OCI-M2 (cell line): ENCODE measurements around the gene ST8SIA2.

Experiments
- DNase-seq: peaks from one replicate; lab custom pipeline; 2025; ENCODE audit not compliant: unreplicated experiment; lab: John Stamatoyannopoulos, UW

ST8SIA2 gene

DNA sequence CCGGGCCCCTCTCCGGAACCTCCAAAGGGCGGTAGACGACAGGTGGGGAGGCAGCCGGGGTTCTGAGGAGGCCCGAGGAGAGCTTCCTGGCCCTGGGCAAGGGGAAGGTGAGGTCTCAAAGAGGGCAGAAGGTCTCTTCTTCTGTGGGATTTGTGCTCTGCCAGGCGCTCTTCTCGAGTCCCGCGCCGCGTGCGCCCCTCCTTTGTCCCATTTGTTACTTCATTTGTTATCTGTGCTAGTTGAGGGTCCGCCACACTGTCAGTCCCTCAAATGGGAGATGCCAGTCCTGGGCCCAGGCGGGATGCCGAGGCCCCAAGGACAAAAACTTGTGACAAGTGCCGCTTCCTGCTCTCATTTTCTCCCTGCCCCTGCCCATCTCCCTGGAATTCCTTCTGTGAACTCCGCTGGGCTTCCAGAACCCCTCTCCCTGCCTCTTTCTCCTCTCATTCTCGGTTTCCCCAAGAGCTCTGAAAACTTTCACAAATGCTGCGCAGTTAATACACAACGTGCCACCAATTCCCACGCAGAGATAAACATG, 1.5 kb downstream of the ST8SIA2 start:
- DNase-seq: no peak

DNA sequence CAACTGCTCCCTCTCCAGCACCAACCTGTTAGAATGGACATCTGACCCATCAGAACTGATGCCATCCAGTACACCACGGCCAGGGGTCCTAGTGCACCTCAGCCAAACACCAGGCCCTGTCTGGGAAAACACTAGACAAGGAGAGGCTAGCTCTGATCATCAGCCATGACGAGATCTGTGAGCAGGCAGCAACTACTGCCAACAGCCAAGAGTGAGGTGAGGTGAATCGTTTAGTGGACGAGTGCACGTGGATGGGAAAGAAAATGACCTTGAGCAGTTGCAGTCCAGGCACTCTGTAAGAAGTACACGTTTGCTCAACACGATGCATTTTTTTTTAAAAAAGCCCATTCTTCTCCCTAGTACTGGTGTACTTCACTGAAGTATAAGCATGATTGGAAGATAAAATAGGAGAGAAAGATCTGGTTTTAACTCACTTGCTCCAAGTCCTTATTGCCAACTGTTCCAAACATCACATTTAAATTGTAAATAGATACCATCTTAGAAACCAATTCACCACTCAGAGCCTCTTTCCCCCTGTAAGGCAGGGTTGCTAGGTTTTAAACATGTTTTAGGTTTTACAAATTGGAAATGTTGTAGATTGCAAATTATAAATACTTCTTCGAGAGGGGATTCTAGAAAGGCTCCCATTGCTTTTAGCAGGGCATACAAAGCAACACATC, 5.7 kb downstream of the ST8SIA2 start:
- DNase-seq: no peak

DNA sequence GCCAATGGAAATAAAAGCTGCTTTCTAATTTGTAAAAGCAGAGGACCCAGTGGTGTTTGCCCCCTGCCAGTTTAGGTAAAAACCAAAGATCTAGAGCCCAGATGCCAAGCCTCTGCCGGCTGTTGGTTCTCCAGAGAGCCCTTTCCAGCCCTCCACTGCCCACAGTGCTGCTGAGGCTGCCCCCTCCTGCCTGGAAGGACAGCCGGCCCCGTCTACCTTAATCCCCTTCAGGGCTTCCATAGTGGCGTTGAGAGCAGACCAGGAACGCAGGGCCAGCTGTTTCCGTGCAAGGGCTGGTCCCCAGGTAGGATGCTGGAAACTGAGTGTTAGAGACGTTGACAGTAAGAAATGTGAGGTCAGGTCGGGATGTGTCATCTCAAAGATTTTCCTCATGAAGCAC, 6.9 kb downstream of the ST8SIA2 start:
- no peak for DNase-seq

DNA sequence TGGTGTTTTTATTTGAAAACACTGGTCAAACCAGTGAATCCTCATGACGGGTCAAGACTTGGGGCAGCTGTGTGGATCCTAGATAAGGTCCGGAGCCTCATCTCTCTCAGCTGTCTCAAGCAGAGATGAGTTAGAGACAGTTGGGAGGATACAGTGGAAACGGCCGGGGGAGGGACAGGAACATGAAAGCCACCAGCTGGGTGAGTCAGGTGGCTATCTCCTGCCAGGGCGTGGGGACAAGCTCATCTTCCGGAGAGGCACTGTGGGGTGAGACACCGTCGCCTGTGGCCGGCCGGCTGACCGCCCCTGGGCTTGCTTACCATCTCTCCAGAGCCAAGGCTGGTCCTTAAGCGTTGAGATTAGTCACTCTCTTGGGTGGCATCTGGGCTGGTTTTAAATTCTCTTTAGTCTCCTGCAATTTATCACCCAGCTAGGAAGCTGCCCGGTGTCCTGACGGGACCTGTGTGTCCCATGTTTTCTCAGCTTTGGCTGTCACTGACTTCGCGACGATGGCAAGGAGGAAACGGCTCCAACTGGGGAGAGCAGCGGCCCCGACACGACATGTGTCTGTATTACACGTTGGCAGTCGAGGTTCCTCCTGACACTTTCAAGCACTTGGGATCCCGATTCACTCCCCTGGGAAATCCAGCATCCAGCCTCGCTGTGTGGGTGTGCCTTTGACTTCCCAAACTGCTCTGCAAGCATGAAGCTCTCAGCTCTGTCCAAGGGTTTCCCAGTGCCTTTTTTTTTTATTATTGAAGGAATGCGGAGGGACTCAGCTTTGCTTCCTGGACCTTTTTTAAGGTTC, 7.5 kb downstream of the ST8SIA2 start:
- DNase-seq: no peak

DNA sequence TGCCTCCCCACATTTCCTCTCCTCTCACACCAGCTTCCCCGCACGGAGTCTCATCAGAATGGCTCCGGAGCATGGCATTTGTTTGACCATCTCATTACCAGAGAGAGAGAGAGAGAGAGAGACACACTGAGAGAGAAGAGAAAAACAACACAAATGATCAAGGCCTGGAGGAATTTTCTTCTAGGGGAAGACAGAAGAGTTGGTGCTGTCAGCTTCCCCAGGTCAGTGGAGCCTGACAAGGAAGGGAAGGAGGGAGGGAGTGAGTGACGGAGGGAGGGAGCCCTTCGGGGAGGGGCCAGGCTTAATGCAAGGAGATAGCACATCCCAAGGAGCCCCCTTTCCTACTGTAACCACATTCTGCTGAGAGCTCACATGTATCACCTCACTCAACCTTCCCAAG, 9.1 kb downstream of the ST8SIA2 start:
- no peak for DNase-seq

DNA sequence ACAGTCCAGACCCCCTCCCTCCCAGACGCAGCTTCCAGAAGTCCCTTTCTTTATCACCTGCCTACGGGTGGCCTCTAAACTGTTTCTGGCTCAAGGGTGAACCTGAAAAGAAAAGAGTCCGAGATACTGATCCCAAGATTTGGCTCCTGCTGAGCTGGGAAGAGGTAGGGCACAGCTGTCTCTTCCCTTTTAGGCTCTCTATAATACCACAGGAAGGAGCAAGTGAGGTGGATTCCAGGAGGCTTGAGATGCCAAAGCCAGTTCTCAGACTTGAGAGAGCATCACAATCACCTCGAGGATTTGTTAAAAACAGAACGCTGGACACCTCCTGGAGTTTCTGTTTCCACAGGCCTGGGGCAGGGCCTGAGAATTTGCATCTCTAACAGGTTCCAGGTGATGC, 12.3 kb downstream of the ST8SIA2 start:
- DNase-seq: no peak

DNA sequence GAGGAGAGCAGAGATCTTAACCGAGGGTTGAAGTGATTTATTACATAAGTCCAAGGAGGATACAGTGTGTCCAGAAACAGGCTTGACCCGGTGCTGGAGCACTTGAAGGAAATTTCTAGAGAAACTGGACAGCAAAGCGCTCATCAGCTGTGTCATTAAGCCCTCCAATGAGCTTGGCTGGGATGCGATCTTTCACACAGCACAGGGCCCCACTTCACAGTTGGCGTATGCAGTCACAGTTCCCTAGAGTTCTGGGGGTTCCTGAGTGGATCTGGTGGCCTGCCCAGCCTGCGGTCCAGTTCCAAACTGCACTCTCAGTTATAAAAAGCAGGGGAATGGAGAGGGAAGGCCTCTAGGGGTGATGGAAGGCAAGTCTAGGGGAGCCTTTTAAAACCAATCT, 13.6 kb downstream of the ST8SIA2 start:
- DNase-seq: no peak

DNA sequence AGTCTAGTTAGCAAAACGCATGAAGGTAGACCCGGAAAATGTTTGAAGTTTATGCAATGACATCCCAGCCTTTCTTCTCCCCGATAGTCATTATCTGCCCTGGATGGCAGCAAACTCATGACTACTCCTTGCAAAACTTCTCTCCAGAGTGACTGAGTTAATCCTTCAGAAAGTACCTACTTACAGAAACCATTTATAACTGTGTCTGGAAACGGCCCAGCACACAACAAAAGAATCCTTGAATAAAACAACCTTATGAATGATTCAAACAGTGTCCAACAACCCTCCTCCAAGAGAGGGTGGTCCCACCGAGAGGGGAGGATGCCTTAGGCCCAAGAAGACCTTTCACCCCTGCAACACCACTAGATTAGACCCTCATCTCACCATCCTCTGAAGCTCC, 14.2 kb downstream of the ST8SIA2 start:
- DNase-seq: no peak

DNA sequence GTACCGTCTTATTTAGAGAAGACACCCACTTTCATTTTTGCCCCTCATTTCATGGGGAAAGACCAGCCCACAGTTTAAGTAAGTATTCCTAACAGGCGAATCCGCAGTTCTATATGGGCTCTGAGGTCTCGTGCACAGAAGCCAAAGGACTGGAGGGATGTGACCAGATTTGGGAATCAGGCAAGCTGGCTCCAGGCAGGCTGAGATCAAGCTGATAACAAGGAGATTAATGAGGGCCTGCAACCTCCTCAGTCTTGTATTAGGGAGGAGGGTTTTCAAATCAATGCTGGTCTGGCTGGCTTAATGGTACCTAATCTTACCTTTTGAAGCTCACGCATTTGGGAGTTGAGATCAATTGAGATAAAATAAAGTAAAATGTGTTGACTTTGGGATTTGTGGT, 15.3 kb downstream of the ST8SIA2 start:
- DNase-seq: no peak

DNA sequence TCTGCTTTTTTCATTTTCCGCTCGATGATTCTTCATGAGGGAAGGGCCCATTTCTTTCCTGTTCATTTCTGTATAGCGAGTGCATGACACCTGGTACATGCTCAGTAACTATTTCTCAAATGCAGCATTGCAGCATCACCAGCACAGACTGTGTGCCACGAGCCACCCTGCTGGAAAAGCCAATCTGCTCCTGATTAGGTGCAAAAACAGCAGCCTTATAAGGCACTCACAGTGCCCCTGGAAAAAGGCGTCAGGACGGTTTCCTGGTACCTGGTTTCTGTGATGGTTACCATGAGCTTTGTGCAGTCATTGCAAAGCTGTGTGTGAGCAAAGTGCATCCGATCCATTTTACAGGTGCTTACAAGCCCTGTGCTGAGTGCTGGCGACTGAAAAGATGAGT, 15.8 kb downstream of the ST8SIA2 start:
- no peak for DNase-seq

DNA sequence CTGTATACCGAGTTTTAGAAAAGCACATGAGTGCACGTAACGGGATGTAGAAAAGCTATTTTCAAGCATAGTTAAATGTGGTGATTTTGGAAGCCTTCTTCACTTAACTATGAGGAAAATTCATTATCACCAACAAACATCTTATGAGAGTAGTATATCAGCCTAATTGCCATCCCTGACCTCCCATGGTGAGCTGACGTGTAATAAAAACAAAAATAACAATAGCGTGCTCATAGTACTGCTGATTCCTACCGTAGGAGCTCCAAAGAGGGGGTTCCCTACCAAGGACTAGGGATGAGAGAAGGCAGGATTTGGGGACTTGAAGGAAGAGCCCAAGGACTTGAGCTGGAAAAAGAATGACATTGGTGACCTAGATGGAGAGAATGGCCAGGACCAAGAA, 16.9 kb downstream of the ST8SIA2 start:
- no peak for DNase-seq

DNA sequence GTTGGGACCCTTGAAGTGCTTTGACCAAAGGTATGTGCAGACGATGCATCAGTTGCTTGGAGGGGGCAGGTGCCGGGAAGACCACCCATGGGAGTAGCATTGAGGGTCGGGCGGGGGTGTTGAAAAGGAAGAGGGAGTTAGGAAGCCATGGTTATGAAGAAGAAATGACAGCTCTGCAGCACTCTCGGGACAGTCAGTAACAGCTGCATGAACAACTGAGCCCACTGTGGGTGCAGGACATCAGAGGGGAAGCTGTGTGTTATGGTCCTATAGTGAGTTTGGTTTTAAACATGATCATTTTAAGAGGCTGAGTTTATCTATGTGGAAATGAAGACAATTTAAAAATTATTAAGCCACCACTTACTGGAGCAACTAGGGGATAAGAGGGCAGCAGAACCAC, 17.6 kb downstream of the ST8SIA2 start:
- DNase-seq: no peak

DNA sequence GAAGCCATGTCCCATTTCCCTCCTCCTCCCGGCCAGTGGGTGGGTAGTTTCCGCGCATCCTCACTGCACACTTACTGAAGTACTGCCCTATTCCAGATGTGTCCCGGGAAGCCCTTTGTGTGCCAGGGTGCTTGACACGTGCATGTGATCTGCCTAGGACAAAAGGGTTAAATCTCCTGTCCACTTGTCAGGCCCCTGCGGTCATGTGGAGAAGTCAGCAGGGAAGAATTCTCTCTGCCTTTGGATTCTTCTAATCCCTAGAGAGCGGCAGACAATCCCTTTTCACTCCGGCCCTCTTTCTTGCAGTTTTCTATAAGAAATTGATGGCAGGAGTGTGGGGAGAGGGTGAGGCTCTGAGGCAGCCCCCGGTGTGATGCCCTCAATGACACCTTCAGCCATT, 19.8 kb downstream of the ST8SIA2 start:
- DNase-seq: no peak

DNA sequence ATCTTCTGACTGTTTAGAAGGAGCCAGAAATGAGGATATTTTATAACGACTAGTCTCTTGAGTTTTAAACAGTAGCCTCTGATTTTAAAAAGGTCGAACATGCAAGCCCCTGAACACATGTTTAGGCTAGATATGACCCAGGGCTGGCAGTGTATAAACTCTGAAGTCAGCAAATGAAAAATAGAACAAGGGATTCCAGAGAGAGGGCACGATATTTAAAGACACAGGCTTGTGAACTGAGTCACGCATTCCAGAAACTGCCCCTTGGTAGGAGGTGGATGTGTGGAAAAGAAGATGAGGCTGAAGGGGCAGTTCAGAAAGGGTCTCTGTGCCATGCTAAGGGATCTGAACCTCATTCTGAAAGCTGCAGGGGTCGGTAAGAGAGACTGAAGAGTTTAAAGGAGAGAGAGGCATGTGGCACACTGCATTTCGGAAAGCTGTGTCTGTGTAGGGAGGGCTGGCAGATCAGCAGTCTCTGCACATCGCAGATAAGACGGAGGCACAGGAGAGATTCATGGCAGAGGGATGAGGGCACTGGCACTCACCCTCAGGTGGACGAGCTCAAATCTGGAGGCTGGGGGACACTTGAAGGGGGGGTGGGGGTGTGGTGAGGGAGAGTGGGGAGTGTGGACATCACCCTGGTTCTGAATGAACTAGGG, 22.1 kb downstream of the ST8SIA2 start:
- no peak for DNase-seq

DNA sequence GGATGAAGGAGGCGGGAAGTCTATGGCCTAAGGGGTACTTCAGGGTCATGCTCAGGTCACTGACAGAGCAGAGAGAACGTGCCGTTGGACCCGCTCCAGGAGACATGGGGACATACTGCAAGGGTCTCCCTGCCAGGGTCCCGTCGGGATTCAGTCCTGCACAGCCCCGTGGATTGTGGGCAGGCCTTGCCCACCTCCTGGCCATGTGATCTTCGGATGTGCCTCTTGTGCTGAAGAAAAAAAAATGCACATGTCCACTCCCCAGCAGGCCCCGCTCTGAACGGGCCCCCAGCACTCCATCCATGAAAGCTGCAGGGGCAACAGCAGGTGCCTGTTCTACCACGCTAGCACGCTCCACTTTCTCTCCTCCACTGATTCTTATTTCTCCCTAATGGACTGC, 22.9 kb downstream of the ST8SIA2 start:
- no peak for DNase-seq

DNA sequence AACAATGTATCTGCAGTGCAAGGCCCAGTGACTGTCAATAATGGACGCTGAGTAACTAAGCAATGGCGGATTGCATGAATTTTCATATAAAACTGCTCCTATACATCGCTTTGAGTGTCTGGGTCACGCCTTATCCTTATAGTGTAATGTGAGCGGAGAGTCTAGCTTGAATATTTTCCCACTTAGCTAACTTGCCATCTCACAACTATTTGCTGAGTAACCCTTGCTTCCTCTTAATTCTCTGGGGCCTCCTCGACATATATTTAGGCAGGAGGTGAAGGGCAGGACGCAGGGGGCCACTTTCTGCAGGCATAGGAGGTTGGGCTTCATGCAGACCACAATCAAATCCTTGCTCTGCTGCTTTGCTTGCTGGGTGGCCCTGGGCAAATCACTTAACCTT, 24.0 kb downstream of the ST8SIA2 start:
- DNase-seq: no peak

DNA sequence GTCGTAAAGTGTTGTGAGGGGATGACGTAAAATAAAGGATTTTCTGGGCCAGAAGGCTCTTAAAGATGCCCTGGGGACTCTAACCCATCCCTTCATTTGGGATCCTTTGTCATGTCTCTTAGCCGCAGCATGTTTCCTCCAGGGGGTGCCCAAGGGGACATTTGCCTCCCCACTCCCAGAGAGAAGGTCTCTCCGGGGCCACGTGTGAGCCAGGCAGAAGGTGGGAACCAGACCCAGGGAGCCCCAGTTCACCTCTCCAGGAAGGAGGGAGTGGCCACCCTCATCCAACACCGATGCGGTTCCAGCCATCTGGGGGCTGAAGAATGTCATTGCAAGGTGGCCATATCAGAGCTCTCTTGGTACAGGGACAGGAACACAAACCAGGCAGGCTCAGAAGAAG, 25.2 kb downstream of the ST8SIA2 start:
- no peak for DNase-seq

DNA sequence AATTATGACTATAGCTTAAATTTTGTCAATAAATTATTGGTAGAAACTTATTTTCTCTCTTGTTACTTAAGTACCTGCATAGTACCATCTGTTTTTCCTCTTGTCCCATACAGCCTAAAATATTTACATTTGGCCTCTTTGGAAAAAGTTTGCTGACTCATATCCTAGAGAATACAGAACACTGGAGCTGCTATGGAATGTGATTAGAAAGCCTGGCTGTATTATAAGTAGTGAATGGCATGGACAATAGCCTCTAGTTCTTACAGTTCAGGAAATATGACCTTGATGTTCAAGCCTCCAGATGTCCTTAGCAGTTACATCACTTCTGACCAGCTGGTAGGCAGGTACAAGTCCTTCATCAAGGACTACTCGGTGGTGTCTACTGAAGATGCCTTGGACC, 28.3 kb downstream of the ST8SIA2 start:
- no peak for DNase-seq

DNA sequence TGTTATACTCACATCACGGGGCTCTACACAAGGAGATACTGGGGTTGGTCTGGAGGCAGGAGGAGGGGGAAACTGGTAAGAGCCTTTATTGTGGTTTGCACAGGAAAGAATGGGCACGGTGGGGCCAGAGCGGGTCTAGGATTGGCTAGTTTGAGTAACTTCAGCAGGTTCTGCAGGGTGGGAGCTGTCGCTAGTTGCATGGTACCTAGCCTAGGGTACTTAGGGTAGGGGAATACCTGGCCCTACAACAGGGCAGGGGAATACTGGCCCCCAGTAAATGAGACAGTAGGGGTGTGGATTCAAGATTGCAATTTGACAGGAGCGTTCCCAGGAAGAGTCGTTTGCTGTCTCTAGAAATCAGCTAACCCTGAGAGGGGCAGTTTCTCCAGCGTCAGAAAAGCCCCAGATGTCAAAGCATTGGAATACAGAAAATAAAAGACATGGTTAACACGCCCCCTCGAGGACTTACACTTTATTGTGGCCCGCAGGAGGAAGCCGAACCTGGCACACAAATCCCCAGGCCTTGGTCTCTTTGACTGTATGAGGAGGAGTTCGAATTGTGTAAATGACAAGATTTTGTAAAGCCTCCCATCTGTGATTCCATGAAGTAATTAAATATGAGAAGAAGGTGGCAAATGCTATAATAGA, 32.0 kb downstream of the ST8SIA2 start:
- no peak for DNase-seq

DNA sequence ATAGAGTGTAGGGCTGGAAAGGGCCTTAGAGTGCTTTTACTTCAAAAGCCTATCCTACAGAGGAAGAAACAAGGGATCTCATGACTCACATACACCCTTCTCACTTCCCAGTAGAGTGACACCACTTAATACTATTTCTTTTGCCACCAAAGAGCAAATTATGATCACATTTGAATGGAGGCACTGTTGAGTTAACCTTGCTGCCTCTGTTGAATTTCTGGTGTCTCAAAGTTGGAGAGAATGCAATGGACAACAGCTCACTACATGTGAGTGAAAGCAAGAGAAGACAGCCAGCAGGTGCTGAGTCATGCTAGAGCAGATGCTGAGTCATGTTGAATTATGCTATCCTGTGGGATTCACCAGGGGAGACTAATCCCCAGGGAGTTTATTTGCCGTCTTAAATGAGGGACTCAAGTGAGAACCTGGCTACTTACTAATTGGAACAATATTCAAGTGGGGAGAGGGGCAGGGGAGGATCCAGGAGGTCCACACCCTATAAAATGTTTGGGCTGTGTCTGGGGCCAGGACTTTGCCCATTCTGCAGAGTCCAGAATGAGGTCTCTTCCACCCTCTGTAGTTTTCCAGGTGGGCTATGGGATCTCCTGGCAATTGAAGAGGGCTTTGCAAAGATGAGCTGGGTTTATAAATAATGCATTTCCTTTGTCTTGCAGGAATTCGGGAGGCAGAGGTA, 35.8 kb downstream of the ST8SIA2 start:
- no peak for DNase-seq

DNA sequence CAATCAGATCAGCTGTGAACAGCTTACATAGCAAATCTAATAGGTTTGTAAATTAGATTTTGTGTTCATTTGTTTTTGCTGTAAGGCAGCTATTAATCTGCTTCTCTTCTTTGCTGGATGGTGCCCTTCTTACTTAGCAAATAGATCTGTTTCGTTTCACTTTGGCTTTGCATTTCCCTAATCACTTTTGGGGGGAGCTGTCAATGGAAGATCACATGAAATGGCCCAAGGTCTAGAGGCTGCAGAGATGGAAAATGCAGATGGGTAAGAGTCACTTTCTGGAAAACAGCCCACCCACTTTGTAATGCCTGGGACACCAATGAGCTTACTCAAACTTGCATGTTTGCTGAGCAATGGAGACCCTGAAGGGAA, 36.4 kb downstream of the ST8SIA2 start:
- no peak for DNase-seq
